NCI-H460 (cell line): ENCODE measurements around the gene CHRM5. TPM values are rescaled to one million over a fixed set of nuclear protein-coding genes. Genes with fewer than 3 reads are reported as not detected.
A peak's percentile ranks its signal among the peaks of the same experiment; 100 is the strongest.

Experiments used
- DNase-seq: peaks from one replicate; pipeline ENCODE4 v3.0.0-alpha.2; 2016; ENCODE audit warnings: low read depth; ENCODE audit errors: extremely low read depth
- polyA plus RNA-seq: library from polyadenylated mRNA; depleted of rRNA; stranded (reverse); fragments of >200 nt; gene quantifications from 2 replicates; pipeline ENCODE4 v1.2.3, GENCODE V29; 2014; cell fraction: nucleus; rRNA removed
- total RNA-seq: library from RNA; depleted of rRNA; stranded (reverse); fragments of >200 nt; shearing (Covaris generic); gene quantifications from 2 replicates; pipeline ENCODE4 v1.2.3, GENCODE V29; 2014; rRNA removed

CHRM5 gene
- total RNA-seq = not detected in 2 replicates
- polyA plus RNA-seq = not detected in 2 replicates

- no peak for DNase-seq
These were observed at the start of gene CHRM5 for GRCh38 chr15:33968224-33968623. Gene CHRM5 (plus strand): TSS chr15:33968497. CDS start chr15:34062718, 94,221 bp downstream.

- DNase-seq = no peak
These were observed 44.9 kb upstream of the CHRM5 start for GRCh38 chr15:33923446-33923845.

DNA sequence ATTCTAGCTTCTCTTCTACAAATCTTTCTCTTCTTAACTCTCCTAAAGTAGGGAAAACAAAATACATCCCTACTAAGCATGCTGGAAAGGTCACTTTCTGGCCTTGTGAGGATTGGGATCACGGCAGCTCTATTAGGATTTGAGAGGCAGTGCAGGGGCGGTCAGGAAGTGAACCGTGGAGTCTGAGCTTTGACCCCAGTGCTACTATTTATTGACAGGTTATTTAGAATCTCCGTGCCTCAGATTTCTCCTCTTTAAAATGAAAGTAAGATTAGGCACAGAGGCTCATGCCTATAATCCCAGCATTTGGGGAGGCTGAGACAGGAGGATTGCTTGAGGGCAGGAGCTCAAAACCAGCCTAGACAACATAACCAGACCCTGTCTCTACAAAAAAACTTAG lies 42.0 kb upstream of the CHRM5 start:
- DNase-seq = no peak

DNA sequence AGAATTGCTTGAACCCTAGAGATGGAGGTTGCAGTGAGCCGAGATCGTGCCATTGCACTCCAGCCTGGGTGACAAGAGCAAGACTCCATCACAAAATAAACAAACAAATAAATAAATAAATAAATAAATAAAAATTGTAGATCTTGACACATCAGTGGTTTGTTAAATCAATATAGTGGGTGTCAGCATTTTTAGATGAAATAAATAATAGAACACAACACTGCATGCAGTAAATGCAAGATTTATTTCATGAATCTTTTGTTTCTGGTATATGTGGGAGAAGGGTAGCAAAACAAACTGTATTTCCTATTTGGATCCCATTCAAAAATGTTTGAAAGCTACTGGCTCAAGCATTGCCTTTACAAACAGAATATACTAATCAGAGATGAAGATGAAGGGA lies 35.6 kb upstream of the CHRM5 start:
- DNase-seq = no peak

- DNase-seq = no peak
These were observed 33.9 kb upstream of the CHRM5 start for GRCh38 chr15:33934396-33934795.

GRCh38 chr15:33934921-33935320 lies 33.4 kb upstream of the CHRM5 start:
- DNase-seq = no peak

GRCh38 chr15:33941279-33942063 lies 26.8 kb upstream of the CHRM5 start:
- no peak for DNase-seq

DNA sequence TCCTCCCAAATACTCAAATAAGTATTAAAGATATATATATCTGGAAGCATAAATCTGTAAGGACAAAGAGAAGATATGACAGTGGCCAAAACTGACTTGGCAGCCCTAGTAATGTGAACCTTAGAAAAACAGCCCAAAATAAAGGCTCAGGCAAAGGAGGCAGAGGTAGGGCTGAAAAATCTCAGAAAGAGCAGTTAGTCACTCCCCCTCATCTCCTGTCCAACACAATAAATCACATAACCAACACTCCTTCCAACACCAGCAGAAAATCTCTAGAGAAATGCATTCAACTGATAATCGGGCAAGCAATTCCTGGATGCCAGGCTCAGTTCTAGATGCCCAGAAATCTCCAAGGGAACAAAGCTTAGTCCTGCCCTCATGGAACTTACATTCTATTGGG lies 22.1 kb upstream of the CHRM5 start:
- no peak for DNase-seq

- DNase-seq = no peak
These were observed 12.4 kb upstream of the CHRM5 start for GRCh38 chr15:33955945-33956344.

DNA sequence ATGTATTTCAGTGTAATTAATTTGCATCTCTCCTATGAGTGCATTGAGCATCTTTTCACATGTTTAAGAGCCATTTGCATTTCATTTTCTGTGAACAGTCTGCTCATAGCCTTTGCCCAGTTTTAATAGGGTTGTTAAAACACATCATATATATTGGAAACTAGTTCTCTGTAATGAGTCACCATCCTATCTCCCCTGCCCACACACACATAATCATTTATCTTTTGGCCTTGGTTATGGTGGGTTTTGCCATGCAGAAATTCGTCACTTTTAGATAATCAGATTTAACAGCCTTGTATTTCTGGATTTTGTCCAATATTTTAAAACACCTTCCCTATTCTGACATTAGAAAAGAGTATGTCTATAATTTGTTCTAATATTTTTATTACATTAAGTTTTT lies 11.9 kb upstream of the CHRM5 start:
- no peak for DNase-seq

DNA sequence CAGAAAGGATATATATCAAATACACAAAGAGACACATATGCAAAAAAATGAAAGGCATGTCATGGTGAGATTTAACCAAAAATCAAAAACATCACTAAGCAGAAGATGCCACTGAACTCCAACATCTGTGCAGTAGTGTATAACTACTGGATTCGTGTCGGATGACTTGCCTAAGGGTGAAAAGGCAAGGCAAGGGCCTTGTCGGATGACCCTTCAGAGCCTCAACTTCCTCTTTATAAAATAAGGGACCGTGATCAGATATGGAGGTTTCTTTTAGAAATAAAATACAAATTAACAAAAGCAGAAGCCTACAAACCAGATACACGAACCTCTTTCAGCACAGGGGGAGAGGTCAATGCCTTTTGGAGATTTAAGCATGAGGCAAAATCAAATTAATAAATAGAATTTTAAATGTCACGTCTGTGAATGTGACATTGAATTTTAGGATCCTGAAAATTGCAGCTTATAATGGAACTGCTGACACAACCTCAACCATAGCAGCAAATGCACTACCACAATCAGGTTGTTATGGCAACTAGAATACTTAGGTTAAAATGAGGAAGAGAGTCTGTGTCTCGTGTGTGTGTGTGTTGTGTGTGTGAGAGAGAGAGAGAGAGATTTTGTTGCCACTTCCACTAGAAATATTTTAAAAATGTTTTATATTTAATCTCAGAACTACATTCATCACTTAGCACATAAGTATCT lies 8.3 kb upstream of the CHRM5 start:
- DNase-seq = no peak

DNA sequence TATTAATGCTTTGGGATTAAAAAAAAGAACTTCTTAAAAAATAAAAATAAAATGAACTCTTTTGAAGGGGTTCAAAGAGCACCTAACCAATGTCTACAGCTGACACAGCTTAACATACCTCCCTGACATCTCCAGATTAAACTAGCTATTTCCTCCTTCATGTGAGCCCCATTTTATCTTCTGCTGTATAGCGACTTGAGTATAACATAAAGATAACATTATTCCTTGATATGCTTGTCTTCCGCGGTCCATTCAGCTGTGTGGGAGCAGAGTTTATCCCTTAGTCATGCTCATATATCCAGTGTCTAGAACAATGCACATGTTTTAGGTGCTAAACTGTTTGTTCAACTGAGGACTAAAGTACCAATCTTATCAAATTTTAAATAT lies 7.8 kb upstream of the CHRM5 start:
- no peak for DNase-seq

GRCh38 chr15:33963831-33964664 lies 4.2 kb upstream of the CHRM5 start:
- peak; percentile 24 for DNase-seq

- DNase-seq = no peak
These were observed 3.6 kb upstream of the CHRM5 start for GRCh38 chr15:33964665-33965040.

GRCh38 chr15:33968821-33969220 lies 524 bp downstream of the CHRM5 start:
- no peak for DNase-seq

GRCh38 chr15:33971811-33972210 lies 3.5 kb downstream of the CHRM5 start:
- DNase-seq = no peak

DNA sequence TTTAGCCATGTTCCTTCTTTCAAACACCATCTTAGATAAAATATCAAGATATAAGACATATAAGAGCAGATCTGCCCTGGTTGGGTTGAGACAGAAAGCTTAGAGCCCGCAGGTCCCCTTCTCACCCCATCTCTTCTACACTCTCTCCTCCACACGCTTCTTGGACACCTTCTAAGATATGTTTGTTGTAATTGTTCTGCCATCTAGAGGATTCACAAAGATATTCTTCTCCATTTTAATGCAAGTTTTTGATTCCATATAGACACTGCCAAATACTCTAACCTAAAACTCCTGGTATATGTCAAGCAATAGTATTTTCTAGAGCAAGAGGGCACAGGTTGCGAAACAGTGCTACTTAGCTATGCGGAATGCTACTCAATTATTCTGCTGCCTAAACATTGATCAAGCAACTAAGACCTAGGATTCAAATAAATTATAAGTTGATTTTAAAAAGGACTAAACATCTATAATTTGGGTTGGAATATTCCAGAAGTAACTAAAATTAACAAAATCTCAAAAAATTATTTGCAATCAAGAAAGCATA lies 6.8 kb downstream of the CHRM5 start:
- DNase-seq = no peak

DNA sequence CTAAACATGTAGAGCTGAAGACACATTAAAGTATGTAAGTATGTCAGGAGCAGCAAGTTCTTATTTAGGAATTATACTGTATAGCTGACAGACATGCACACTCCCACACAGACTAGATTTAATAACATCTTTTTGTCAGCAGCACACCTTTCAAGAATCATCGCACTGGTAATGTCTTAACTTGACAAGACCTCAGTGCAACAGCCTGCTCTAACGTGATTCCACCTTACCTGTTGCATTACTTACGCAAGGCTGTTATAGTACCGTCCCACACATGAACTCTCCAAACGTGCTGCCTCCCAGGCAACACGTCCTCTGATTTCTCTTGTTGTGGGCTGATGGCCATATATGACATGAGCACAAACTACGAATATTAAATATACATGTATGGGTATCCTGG lies 11.9 kb downstream of the CHRM5 start:
- DNase-seq = no peak

DNA sequence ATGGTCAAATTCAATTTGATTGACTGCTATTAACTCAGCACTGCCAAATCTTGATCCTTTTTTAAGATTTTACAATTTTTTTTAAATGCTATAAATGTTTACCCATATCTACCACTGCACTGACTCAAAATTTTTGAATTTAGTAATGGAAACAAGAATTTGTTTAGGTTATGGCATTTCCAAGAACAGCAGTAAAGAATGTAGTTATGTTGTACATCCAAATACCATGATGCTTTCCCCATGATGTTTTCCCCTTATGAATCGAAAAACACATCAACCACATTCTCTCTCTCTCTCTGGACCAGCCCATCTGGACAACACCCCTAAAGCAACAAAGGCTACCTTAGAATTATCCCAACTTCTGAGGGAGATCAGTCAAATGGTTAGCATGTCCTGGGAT lies 14.2 kb downstream of the CHRM5 start:
- DNase-seq = no peak

DNA sequence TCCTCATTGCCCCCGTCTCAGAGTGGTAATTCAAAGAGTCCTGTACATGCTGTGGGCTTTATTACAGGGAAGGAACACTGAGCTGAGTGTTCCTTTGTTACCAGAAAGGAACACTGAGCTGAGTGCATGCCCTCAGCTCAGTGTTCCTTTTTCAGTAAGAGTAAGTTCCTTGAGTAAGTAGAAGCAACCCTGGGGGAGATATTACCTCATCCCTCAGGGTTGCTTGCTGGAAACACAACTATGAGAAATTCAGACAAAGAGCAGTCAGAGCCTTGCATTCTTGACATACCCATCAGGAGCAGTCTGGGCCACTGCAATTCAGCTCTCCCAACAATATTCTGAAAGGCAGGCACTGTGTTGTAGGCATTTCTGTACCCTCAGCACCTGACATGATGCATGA lies 17.0 kb downstream of the CHRM5 start:
- DNase-seq = no peak

DNA sequence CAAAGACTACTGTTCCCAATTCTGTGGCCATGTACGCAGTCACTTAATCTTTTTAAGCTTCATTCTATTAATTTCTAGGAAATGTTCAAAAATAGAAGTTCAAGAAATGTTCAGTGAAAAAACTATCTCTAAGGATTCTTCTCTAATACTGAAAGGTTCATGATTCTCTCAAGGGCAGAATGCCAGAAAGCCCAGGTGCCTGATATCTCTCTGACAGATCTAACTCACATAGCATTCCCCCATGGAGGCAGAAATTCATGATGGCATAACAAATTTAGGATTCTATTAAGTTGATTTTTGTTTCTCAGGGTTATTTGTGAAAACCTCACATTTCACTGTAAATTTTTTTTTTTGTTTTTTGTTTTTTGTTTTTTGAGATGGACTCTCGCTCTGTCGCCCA lies 17.5 kb downstream of the CHRM5 start:
- no peak for DNase-seq
